Activated T-cell treated with anti-CD3 and anti-CD28 coated beads, Interleukin-2, amount 50 U/mL, for 48 hours (primary cell): Measurements from ENCODE around the gene PPM1A.
"Not testable (repeated sequence)": the region's sequence is repeated elsewhere in the genome, so short reads cannot be mapped to it uniquely, and the experiment has no call there.

Source experiments
- DNase-seq, 2 experiments: peaks; one replicate each; pipeline ENCODE4 v3.0.0-alpha.2; 2020

PPM1A gene

DNA sequence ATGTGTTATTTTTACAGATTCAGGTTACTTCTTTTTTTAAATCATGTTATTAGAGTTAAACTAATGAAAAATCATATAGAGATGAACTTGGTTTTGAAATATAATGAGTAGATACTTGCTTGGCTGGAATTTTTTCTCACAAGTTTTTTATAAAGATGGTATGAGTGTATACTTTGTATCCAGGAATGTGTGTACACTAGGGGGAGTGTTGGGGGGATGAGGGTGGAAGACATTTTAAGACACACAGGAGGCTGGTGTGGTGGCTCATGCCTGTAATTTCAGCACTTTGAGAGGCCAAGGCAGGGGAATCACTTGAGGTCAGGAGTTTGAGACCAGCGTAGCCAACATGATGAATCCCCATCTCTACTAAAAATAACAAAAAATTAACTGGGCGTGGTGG, 23.2 kb downstream of the PPM1A start:
- DNase-seq: no peak

GRCh38 chr14:60273956-60274355, 24.9 kb downstream of the PPM1A start:
- DNase-seq: no peak

- no peak for DNase-seq
Observed at GRCh38 chr14:60274448-60274847, 25.4 kb downstream of the PPM1A start.

DNA sequence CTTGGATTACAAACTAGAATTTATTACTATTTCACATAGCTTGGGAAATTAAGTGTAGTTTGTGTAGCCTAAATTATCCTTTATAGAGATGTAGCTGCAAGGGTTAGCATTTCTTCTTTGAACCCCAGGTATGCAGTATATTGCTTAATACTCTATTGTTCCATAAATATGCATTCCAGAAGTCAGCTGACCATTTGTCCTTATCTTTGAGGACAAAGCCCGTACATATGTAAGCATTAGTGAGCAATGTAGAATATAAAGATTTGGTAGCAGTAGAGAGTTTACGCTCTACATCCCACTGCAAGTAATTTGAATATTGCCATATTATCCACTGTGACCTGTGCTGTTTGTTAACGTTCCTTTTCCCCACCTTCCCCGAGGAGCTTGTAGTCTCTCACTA, 26.9 kb downstream of the PPM1A start:
- no peak for DNase-seq

- DNase-seq: no peak
Observed at GRCh38 chr14:60276347-60276746, 27.3 kb downstream of the PPM1A start.

DNA sequence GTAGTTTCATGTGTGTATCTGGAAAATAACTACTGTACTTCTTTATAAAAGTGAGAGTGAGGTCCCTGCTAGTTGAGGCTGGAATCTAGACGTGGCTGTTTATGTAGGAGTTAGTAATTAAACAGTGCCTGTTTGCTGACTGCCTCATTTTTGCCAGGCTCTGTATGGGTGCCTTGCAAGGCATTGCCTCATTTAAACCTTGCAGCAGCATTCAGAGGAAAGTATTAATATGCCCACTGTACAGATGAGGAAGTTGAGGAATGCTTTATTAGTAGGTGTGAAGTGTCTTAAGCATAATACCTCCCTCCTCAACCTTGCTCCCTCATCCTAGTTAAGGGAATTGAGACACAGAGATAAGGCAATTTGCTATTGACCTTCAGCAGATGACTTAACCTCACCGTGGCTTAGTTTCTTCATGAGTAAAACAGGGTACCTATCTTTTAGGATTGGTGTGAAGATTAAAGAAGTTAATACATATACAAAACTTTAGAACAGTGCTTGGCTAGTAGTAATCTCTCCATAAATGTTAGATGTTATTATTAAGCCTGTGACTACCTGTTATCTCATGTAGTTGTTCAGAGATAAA, 28.7 kb downstream of the PPM1A start:
- DNase-seq: no peak

GRCh38 chr14:60278350-60278749, 29.3 kb downstream of the PPM1A start:
- no peak for DNase-seq

DNA sequence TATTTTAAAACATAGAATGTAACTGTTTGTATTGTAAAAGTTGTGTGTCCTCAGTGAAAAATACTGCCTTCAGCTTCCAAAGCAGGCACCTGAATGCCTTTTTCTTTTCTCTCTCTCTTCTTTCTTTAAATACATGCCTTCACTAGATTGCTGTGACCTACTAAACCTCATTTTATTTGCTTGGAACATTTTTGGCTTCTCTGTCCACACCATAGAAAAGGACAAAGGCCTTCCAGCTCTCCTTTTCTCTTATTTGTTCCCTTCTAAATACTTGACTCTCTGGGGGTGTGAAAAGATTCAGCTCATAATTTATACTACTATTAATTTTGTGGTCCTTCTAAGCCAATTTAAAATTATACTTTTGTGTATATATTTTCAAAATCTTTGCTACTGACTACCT, 38.4 kb downstream of the PPM1A start:
- no peak for DNase-seq

DNA sequence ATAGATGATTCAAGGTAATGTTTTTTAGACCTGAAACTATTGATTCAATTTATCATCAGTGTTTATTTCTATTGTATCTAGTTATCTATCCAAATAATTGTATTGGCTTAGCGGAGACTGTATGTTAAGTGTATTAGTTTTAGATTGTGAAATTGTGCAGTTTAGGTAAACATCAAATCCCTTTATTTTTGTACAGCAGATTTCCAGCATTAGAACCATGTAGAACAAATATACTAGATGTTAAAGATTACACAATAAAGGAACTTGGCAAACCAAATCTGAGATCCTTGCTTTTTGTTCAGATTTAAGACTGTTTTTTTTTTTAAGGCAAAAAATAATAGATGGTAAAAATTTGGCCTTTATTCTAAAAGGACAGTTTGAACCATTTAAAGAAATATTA, 39.3 kb downstream of the PPM1A start:
- no peak for DNase-seq

- DNase-seq: no peak
Observed at GRCh38 chr14:60294411-60295069, 45.5 kb downstream of the PPM1A start.

DNA sequence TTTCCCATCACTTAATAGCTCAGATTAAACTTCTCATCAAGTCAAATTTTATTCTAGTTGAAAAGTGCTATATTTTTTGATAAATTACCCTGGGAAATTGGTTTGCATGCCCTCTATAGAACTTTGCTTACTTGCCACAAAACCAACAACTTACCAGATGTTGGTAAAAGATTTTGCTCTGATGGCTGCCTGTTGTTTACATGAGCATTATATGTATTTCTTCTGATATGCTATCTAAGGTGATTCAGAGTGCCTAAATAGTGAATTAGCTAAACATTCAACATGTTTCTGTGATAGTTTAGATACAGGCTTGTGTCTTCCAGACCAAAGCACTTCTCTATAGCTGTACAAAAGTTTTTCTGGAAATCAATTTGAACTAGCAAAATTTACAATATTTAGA, 51.0 kb downstream of the PPM1A start:
- no peak for DNase-seq

GRCh38 chr14:60301685-60302084, 52.7 kb downstream of the PPM1A start:
- DNase-seq: no peak

GRCh38 chr14:60302663-60303062, 53.6 kb downstream of the PPM1A start:
- DNase-seq: no peak

DNA sequence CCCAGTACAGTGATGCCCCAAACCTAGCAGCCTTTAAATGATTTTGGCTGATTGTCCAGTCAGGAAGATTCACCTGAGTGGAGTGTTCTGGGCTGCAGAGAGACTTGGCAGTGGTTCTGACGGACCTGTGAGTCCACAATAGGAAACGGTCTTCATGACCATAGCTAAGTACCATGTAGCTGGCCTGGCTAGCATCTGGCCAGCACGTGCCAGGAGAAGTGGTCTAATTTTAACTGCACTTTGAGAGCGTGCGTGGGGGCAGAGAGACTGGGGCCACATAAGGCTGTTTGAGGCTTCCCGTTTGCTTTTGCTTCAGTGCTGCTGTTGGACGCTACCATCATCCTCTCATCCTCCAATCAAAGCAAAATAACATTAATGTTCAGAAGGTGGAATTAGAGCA, 54.7 kb downstream of the PPM1A start:
- DNase-seq: no peak

DNA sequence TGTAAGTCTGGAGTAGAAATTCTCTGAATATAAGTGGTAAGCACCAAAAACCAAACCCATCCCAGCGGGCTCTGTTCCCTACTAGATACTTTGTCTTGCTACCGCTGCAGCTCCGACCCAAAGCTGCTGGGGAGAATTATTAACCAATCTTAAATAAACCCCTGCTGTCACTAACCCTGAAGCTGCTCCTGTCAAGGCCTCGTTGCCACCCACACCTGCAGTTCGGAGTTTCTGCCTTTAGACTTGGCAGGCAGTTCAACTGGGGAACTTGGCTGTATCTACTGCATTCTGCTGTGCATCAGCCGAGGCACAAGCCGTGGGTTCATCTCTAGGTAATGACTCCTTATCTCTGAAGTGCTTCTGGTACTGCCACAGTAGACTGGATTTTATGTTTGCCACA, 55.5 kb downstream of the PPM1A start:
- no peak for DNase-seq

DNA sequence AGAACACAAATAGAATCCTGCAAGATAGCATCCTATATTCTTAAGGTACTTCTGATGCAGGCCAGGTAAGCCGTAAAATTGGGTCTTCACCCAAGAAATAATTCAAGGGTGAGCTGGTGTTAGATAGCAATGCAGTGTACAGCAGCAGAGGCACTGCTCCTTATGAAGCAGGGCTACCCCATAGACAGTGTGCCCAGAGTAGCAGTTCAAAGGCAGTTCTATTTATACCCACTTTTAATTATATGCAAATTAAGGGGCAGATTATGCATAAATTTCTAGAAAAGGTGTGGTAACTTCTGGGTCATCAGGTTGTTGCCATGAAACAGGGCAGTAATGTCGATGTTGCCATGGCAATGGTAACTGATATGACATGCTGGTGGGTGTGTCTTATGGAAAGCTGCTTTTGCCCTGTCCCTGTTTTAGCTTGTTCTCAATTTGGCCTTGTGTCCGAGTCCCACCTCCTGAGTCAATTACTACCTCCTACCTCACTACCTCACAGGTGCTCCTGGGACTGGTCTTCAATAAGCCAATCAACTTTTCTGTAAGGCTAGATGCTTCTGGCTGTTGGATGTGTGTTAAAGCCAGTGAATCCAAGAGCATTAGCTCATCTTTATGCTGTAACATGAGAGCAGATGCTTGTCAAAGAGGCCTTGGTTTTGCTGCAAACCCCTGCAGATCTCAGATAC, 61.0 kb downstream of the PPM1A start:
- DNase-seq: no peak

DNA sequence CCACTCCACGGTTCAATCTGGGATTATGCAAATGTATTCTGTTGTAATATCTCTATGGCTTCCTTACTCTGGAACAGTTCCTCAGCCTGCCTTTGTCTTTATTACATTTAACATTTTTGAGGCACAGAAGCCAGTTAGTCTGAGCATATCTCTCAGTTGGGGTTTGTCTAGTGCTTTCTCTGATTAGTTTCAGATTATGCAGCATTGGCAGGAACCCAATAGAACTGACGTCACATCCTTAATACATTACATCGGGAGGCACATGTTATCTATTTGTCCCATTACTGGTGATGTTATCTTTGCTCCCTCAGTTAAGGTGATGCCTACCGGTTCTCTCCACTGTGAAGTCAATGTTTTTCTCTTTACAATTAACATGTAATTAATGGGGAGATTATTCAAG, 62.4 kb downstream of the PPM1A start:
- DNase-seq: no peak

GRCh38 chr14:60313093-60313492, 64.1 kb downstream of the PPM1A start:
- no peak for DNase-seq

DNA sequence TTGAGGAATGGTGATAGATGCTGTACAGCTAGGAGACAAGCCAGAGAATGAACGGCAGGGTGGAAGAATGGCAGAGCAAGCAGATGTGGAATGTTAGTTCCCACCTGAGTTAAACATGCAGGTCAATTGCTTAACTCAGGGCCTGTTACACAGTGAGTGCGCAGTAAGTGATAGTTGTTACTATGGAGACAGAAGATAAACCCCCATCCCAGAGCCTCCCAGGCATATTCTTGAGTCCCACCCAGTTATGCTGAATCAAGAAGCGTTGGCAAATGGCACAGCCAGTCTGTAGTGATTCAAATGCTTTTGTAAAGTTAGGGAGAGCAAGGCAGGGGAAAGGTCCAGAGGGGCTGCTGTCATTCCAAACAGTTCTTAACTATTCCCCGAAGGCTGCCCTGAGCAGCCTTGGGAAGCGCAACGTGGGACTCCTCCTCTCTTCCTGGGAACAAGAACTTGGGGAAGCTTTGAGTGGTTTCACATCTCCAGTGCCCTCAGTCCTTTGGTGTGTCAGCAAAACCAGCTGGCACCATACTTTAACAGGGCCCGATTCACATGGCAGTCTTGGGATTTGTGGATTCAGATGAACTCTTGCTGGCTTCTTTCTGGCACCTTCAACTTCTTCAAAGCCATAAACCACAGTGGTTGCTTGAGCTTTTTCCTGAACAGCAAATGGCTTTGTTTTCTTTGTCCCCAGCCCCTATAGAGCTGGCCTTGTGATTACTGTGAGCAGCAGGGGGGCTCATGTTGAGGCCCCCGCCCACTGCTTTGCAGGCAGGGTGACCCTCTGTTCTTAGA, 66.4 kb downstream of the PPM1A start:
- DNase-seq: no peak

DNA sequence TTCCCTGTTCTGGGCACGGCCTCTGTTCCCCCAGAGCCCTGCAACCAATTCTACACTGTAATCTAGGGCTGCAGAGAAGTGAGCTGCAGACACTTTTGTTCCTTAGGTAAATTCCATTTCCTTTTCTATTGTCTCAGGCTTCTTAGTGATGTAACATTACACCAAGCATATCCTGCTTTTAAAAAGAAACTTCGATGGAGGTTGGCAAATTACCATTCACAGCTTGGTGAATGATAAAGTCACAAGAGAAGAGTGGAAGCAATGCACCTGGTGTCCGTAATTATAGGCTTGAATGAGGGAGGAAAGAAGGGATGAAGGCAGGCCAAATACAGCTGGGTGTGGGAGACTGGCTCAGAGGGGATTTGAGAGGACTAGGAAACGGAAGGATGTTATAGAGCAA, 68.6 kb downstream of the PPM1A start:
- DNase-seq: no peak

- not testable (repeated sequence) for DNase-seq
Observed at GRCh38 chr14:60320860-60321259, 71.8 kb downstream of the PPM1A start.

GRCh38 chr14:60323199-60323896, 74.3 kb downstream of the PPM1A start:
- no peak for DNase-seq

DNA sequence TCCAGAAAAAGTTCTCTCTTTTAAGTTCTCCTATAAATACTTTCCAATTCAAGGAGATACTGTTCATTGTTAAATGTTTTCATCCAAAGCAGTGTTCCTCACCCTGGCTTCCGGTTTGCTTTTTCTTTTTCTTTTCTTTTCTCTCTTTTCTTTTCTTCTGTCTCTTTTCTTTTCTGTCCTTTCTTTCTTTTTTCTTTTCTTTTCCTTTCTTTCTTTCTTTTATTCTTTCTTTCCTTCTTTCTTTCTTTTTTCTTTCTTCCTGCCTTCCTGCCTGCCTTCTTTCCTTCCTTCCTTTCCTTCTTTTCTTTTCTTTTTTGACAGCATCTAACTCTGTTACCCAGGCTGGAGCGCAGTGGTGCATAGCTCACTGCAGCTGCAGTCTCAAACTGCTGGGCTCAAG, 75.8 kb downstream of the PPM1A start:
- no peak for DNase-seq
